GM23338 (cell line): ENCODE measurements around the gene ATP13A2.

Experiments used
- CREB1 ChIP-seq: fragments of 250-450 bp; sonication (Bioruptor Pico); IDR thresholded peaks from 2 replicates; pipeline ENCODE4 v1.5.0; 2020; ENCODE audit warnings: low read depth, mild to moderate bottlenecking, moderate library complexity
- EZH2 ChIP-seq: fragments of 200-600 bp; sonication (generic); IDR thresholded peaks from one replicate; pipeline ENCODE4 v1.8.0; 2017; ENCODE audit warnings: antibody characterized with exemption, mild to moderate bottlenecking, low read depth; ENCODE audit not compliant: unreplicated experiment
- EZH2phosphoT487 ChIP-seq: fragments of 200-600 bp; sonication (generic); IDR thresholded peaks from one replicate; pipeline ENCODE4 v1.8.1; 2018; ENCODE audit warnings: antibody characterized with exemption; ENCODE audit not compliant: unreplicated experiment
- JUNB ChIP-seq: IDR thresholded peaks from one replicate; pipeline ENCODE4 v1.6.1; 2016; ENCODE audit warnings: antibody characterized with exemption; ENCODE audit not compliant: unreplicated experiment
- POLR2AphosphoS5 ChIP-seq: IDR thresholded peaks from 2 replicates; pipeline ENCODE4 v1.6.1; 2016; ENCODE audit warnings: antibody characterized with exemption, low read depth
- REST ChIP-seq: IDR thresholded peaks from one replicate; pipeline ENCODE4 v1.6.1; 2018; ENCODE audit warnings: antibody characterized with exemption; ENCODE audit not compliant: unreplicated experiment
- STAT1 ChIP-seq: IDR thresholded peaks from one replicate; pipeline ENCODE4 v1.6.1; 2016; ENCODE audit warnings: antibody characterized with exemption; ENCODE audit not compliant: unreplicated experiment
- ZNF331 ChIP-seq: fragments of 250-450 bp; sonication (Bioruptor Pico); IDR thresholded peaks from 2 replicates; pipeline ENCODE4 v1.5.0; 2020; ENCODE audit warnings: low read depth, mild to moderate bottlenecking, moderate library complexity
- ZNF462 ChIP-seq: fragments of 250-450 bp; sonication (Bioruptor Pico); IDR thresholded peaks from 2 replicates; pipeline ENCODE4 v1.5.0; 2020; ENCODE audit warnings: mild to moderate bottlenecking, moderate library complexity
- TF ChIP-seq, protein P1 (sequence below), 2 experiments: fragments of 200-600 bp in 1 of 2; sonication (generic) in 1 of 2; conservative IDR thresholded peaks; 2 replicates each; pipeline versions ENCODE4 v1.5.1 to v1.6.1; 2016 to 2017; ENCODE audit warnings: antibody characterized with exemption in 2 of 2, low read depth in 2 of 2, mild to moderate bottlenecking in 2 of 2, moderate library complexity in 1 of 2
- TF ChIP-seq, protein P2 (sequence below): IDR thresholded peaks from 2 replicates; pipeline ENCODE4 v1.6.1; 2016; ENCODE audit warnings: antibody characterized with exemption

DNA sequence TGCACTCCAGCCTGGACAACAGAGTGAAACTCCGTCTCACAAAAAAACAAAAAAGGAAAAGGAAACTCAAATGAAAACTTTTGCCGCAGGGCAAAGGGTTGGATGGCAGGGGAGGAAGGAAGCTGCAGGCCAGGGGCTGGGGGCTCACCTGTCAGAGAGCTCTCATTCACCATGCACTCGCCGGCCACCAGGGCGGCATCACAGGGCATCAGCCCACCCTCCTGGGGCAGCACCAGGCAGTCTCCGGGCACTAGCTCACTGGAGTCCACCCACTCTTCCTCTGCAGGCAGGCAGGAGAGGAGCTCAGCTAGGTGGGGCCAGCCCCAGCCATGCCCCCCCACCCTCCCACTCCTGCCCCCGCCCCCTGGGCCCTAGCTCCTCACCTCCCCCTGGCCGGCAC is 11.9 kb downstream of the ATP13A2 start:
- TF ChIP-seq EZH2 (no peak), EZH2phosphoT487 (no peak), STAT1 (no peak), POLR2AphosphoS5 (no peak), REST (no peak), JUNB (no peak), CREB1 (CRISPR knock-in tag) (no peak), ZNF331 (CRISPR knock-in tag) (no peak), ZNF462 (CRISPR knock-in tag) (no peak)
- TF ChIP-seq, protein P1, sequence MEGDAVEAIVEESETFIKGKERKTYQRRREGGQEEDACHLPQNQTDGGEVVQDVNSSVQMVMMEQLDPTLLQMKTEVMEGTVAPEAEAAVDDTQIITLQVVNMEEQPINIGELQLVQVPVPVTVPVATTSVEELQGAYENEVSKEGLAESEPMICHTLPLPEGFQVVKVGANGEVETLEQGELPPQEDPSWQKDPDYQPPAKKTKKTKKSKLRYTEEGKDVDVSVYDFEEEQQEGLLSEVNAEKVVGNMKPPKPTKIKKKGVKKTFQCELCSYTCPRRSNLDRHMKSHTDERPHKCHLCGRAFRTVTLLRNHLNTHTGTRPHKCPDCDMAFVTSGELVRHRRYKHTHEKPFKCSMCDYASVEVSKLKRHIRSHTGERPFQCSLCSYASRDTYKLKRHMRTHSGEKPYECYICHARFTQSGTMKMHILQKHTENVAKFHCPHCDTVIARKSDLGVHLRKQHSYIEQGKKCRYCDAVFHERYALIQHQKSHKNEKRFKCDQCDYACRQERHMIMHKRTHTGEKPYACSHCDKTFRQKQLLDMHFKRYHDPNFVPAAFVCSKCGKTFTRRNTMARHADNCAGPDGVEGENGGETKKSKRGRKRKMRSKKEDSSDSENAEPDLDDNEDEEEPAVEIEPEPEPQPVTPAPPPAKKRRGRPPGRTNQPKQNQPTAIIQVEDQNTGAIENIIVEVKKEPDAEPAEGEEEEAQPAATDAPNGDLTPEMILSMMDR (conservative IDR thresholded peaks at IDR 0.05; ENCODE audit: low read depth in 2 of 2): peak; percentile 22 to 36; a peak in 3 of 4 replicates
- TF ChIP-seq, protein P2, sequence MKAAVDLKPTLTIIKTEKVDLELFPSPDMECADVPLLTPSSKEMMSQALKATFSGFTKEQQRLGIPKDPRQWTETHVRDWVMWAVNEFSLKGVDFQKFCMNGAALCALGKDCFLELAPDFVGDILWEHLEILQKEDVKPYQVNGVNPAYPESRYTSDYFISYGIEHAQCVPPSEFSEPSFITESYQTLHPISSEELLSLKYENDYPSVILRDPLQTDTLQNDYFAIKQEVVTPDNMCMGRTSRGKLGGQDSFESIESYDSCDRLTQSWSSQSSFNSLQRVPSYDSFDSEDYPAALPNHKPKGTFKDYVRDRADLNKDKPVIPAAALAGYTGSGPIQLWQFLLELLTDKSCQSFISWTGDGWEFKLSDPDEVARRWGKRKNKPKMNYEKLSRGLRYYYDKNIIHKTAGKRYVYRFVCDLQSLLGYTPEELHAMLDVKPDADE: no peak
